AG04449 (cell line): ENCODE results near the gene QPRT.
"Not testable (repeated sequence)": the region's sequence is repeated elsewhere in the genome, so short reads cannot be mapped to it uniquely, and the experiment has no call there.

ENCODE experiments used
- CTCF ChIA-PET: fragments of 350-600 bp; formaldehyde crosslinking; extraction: SDS; loops from one replicate; lab custom pipeline; 2021; ENCODE audit warnings: antibody characterized with exemption; lab: Yijun Ruan, JAX
- POLR2A ChIA-PET: fragments of 400-600, 350-600 bp; formaldehyde crosslinking; extraction: SDS; loops from one replicate; lab custom pipeline; 2020; ENCODE audit warnings: antibody characterized with exemption, inconsistent platforms; lab: Yijun Ruan, JAX
- DNase-seq: peaks from one replicate; pipeline ENCODE4 v3.0.0-alpha.2; 2010; ENCODE audit warnings: low read depth, low spot score
- H3K4me3 ChIP-seq: 2 replicates; pipeline ENCODE4 v1.5.1; 2011; ENCODE audit warnings: low read depth, mild to moderate bottlenecking, control low read depth, low read length
- CTCF ChIP-seq: IDR thresholded peaks from one replicate; pipeline ENCODE4 v1.5.1; 2011; ENCODE audit warnings: mild to moderate bottlenecking, moderate library complexity, low read length, control low read depth, inconsistent platforms; ENCODE audit not compliant: insufficient read depth; ENCODE audit errors: missing control alignments

Gene QPRT

GRCh38 chr16:29737713-29738112 is 58.7 kb downstream of the QPRT start:
- no peak overlapping the region for H3K4me3 ChIP-seq
- POLR2A ChIA-PET = no interaction called here
- DNase-seq = no peak
- no peak for TF ChIP-seq CTCF
- CTCF ChIA-PET = interaction anchor here (1.3 kb wide), 1 partner anchor 294 kb away, joined by 3 read pairs; no protein-coding TSS in a partner anchor

GRCh38 chr16:29738514-29738913 is 59.5 kb downstream of the QPRT start:
- TF ChIP-seq CTCF = no peak
- ChIA-PET CTCF (interaction anchor here (1.3 to 1.8 kb wide), 3 partner anchors 8 to 294 kb away, joined by 3 to 11 read pairs (median 3); no protein-coding TSS in a partner anchor), POLR2A (no interaction called here)
- no peak overlapping the region for H3K4me3 ChIP-seq
- DNase-seq = no peak

GRCh38 chr16:29739927-29740629 is 61.1 kb downstream of the QPRT start:
- CTCF ChIA-PET = interaction anchor here (1.3 to 1.8 kb wide), 2 partner anchors 9 to 11 kb away, joined by 3 to 11 read pairs; no protein-coding TSS in a partner anchor
- POLR2A ChIA-PET, H3K4me3 ChIP-seq, DNase-seq: not testable (repeated sequence)

- CTCF ChIA-PET, POLR2A ChIA-PET, DNase-seq, H3K4me3 ChIP-seq: not testable (repeated sequence)
Measured at GRCh38 chr16:29740630-29741015, 61.6 kb downstream of the QPRT start.

GRCh38 chr16:29742683-29743275 is 63.8 kb downstream of the QPRT start:
- no peak for DNase-seq
- H3K4me3 ChIP-seq = no peak overlapping the region
- ChIA-PET CTCF (interaction anchor here (0.6 to 1.8 kb wide), 2 partner anchors 13 to 43 kb away, joined by 3 to 5 read pairs; no protein-coding TSS in a partner anchor), POLR2A (no interaction called here)
- TF ChIP-seq CTCF = no peak

GRCh38 chr16:29743475-29743826 is 64.5 kb downstream of the QPRT start:
- ChIA-PET POLR2A (no interaction called here), CTCF (interaction anchor here (0.6 to 1.8 kb wide), 2 partner anchors 14 to 43 kb away, joined by 3 to 5 read pairs; no protein-coding TSS in a partner anchor)
- no peak for DNase-seq
- no peak overlapping the region for H3K4me3 ChIP-seq
- TF ChIP-seq CTCF = no peak

- CTCF ChIA-PET = interaction anchor here (0.7 to 1.8 kb wide), 2 partner anchors 14 to 42 kb away, joined by 3 to 5 read pairs; no protein-coding TSS in a partner anchor
- DNase-seq = no peak
- TF ChIP-seq CTCF = no peak
- H3K4me3 ChIP-seq = no peak overlapping the region
- POLR2A ChIA-PET = no interaction called here
Measured at GRCh38 chr16:29743827-29744531, 65.0 kb downstream of the QPRT start.
